Gastroesophageal sphincter (tissue), 4 donors: ENCODE results near the gene CLIC2. TPM values are rescaled to one million over a fixed set of nuclear protein-coding genes. Genes with fewer than 3 reads are reported as not detected.

Source experiments
- ATAC-seq: fragments of 150-250 bp; one replicate; pipeline ENCODE4 v1.9.1; 2016; ENCODE audit warnings: mild to moderate bottlenecking, moderate library complexity
- H3K27ac ChIP-seq, 4 donors: fragments of 200-600 bp; sonication (generic) in 3 of 4; 1 replicate in 3 of 4; 2 replicates in 1 of 4; pipeline ENCODE4 v1.5.1; 2016 to 2019
- H3K27me3 ChIP-seq: fragments of 200-600 bp; sonication (generic); one replicate; pipeline ENCODE4 v1.5.1; 2019
- H3K36me3 ChIP-seq, 2 donors: fragments of 200-600 bp; sonication (generic); one replicate each; pipeline ENCODE4 v1.5.1; 2019; ENCODE audit warnings: control low read depth in 1 of 2
- H3K4me1 ChIP-seq, 3 donors: fragments of 200-600 bp; sonication (generic); 1 replicate in 2 of 3; 2 replicates in 1 of 3; pipeline ENCODE4 v1.5.1; 2016 to 2019; ENCODE audit warnings: control low read depth in 2 of 3
- H3K4me3 ChIP-seq, 2 donors: fragments of 200-600 bp; sonication (generic); one replicate each; pipeline ENCODE4 v1.5.1; 2019; ENCODE audit warnings: mild to moderate bottlenecking in 1 of 2, moderate library complexity in 1 of 2
- H3K9me3 ChIP-seq, 3 donors: fragments of 200-600 bp; sonication (generic); one replicate each; pipeline ENCODE4 v1.5.1; 2017 to 2019; ENCODE audit warnings: control low read depth in 2 of 3
- CTCF ChIP-seq, 4 experiments: fragments of 200-600 bp in 2 of 4; fragments of 450-650 bp in 2 of 4; sonication (generic) in 1 of 4; IDR thresholded peaks; one replicate each; pipeline ENCODE4 v1.5.1; 2017 to 2019; ENCODE audit warnings: antibody characterized with exemption in 4 of 4, mild to moderate bottlenecking in 2 of 4, moderate library complexity in 2 of 4
- EP300 ChIP-seq: sonication (generic); formaldehyde crosslinking; IDR thresholded peaks from one replicate; pipeline ENCODE4 v1.6.1; 2017; ENCODE audit warnings: antibody characterized with exemption, mild to moderate bottlenecking
- POLR2A ChIP-seq, 2 donors: fragments of 450-650 bp; IDR thresholded peaks; one replicate each; pipeline ENCODE4 v1.6.1; 2017; ENCODE audit warnings: antibody characterized with exemption in 2 of 2, mild to moderate bottlenecking in 2 of 2, moderate library complexity in 1 of 2
- POLR2AphosphoS5 ChIP-seq: sonication (generic); formaldehyde crosslinking; IDR thresholded peaks from one replicate; pipeline ENCODE4 v1.6.1; 2017; ENCODE audit warnings: antibody characterized with exemption
- WGBS, 2 donors: methylation state at CpG; one replicate each; pipeline ENCODE4 v1.1.5; 2018; ENCODE audit warnings: low coverage in 1 of 2; 5-methylcytosine and 5-hydroxymethylcytosine counted together
- total RNA-seq, 4 donors: library from RNA; depleted of rRNA; stranded (reverse); fragments of >200 nt; gene quantifications; one replicate each; pipeline ENCODE4 v1.1.0, GENCODE V29; 2016

The CLIC2 gene
- total RNA-seq, 4 donors from 2014 or later, result 12.7 to 20.7 (median 13.9) TPM

GRCh38 chrX:155247497-155247896 is 86.9 kb downstream of the CLIC2 start:
- Histone ChIP-seq H3K4me3 (no peak overlapping the region), H3K27ac (no peak overlapping the region), H3K9me3 (no peaks in the 10 kb centered on the region), H3K36me3 (no peaks in the 10 kb centered on the region), H3K4me1 (no peaks in the 10 kb centered on the region), H3K27me3 (no peaks in the 10 kb centered on the region)
- 76% methylated on average over 4 of the region's 4 CpGs; no CpG with 5 or more reads in 1 of the 2 donors for whole genome bisulfite sequencing, 2 donors
- ATAC-seq, result no peak
- TF ChIP-seq POLR2AphosphoS5, result no peak

GRCh38 chrX:155246748-155247147 is 87.7 kb downstream of the CLIC2 start:
- H3K9me3 ChIP-seq, result no peaks in the 10 kb centered on the region
- ATAC-seq, result no peak
- H3K4me1 ChIP-seq, result no peaks in the 10 kb centered on the region
- H3K27me3 ChIP-seq, result no peaks in the 10 kb centered on the region
- H3K36me3 ChIP-seq, result no peaks in the 10 kb centered on the region
- H3K4me3 ChIP-seq, result no peak overlapping the region
- WGBS, 2 donors, result 80% methylated on average over 1 of the region's 1 CpG; no CpG with 5 or more reads in 1 of the 2 donors
- TF ChIP-seq POLR2A (IDR thresholded peaks at IDR 0.05) (no peak), EP300 (no peak), CTCF (IDR thresholded peaks at IDR 0.05) (no peak), POLR2AphosphoS5 (no peak)
- H3K27ac ChIP-seq, result no peak overlapping the region

GRCh38 chrX:155242300-155242699 is 92.1 kb downstream of the CLIC2 start:
- no peaks in the 10 kb centered on the region for H3K4me1 ChIP-seq
- no peak overlapping the region for H3K27ac ChIP-seq
- H3K36me3 ChIP-seq, result peaks cover 0 to 11% of the 10 kb centered on the region in 2 donors
- no peak for TF ChIP-seq POLR2AphosphoS5
- TF ChIP-seq POLR2A (IDR thresholded peaks at IDR 0.05), result no peak
- TF ChIP-seq EP300, result no peak
- TF ChIP-seq CTCF (IDR thresholded peaks at IDR 0.05), result no peak
- H3K4me3 ChIP-seq, result no peak overlapping the region
- no peaks in the 10 kb centered on the region for H3K27me3 ChIP-seq
- H3K9me3 ChIP-seq, result no peaks in the 10 kb centered on the region
- ATAC-seq, result no peak
- WGBS, 2 donors, result 61% methylated on average over 3 of the region's 5 CpGs; no CpG with 5 or more reads in 1 of the 2 donors

GRCh38 chrX:155237719-155238118 is 96.7 kb downstream of the CLIC2 start:
- H3K4me3 ChIP-seq, result no peak overlapping the region
- H3K27ac ChIP-seq, result no peak overlapping the region
- WGBS, 2 donors, result 48 to 49% methylated on average over 2 to 3 of the region's 5 CpGs
- no peak for TF ChIP-seq POLR2A (IDR thresholded peaks at IDR 0.05)
- TF ChIP-seq POLR2AphosphoS5, result no peak
- no peak for TF ChIP-seq CTCF (IDR thresholded peaks at IDR 0.05)
- no peaks in the 10 kb centered on the region for H3K27me3 ChIP-seq
- no peaks in the 10 kb centered on the region for H3K4me1 ChIP-seq
- H3K9me3 ChIP-seq, result no peaks in the 10 kb centered on the region
- no peak for ATAC-seq
- peaks cover 0 to 28% of the 10 kb centered on the region in 2 donors for H3K36me3 ChIP-seq

- H3K4me1 ChIP-seq, result no peaks in the 10 kb centered on the region
- no peaks in the 10 kb centered on the region for H3K9me3 ChIP-seq
- no peak for ATAC-seq
- H3K36me3 ChIP-seq, result peaks cover 0 to 31% of the 10 kb centered on the region in 2 donors
- H3K27ac ChIP-seq, result no peak overlapping the region
- TF ChIP-seq POLR2AphosphoS5 (no peak), POLR2A (IDR thresholded peaks at IDR 0.05) (no peak), EP300 (no peak), CTCF (IDR thresholded peaks at IDR 0.05) (no peak)
- no peaks in the 10 kb centered on the region for H3K27me3 ChIP-seq
- no peak overlapping the region for H3K4me3 ChIP-seq
These were observed 98.5 kb downstream of the CLIC2 start for GRCh38 chrX:155235891-155236290.

GRCh38 chrX:155231163-155231562 is 103.3 kb downstream of the CLIC2 start:
- H3K4me3 ChIP-seq, result no peak overlapping the region
- H3K27ac ChIP-seq, result no peak overlapping the region
- H3K27me3 ChIP-seq, result no peaks in the 10 kb centered on the region
- peaks cover 0 to 10% (median 0%) of the 10 kb centered on the region in 3 donors for H3K4me1 ChIP-seq
- no peaks in the 10 kb centered on the region for H3K9me3 ChIP-seq
- H3K36me3 ChIP-seq, result peaks cover 0 to 38% of the 10 kb centered on the region in 2 donors
- ATAC-seq, result no peak
- TF ChIP-seq CTCF (IDR thresholded peaks at IDR 0.05) (no peak), POLR2AphosphoS5 (no peak), POLR2A (IDR thresholded peaks at IDR 0.05) (no peak), EP300 (no peak)
